Activated CD4-positive, alpha-beta memory T cell treated with anti-CD3 and anti-CD28 coated beads, Interleukin-2, amount 10 ng/mL, durations not matched to agents 7 days and 5 days (primary cell): ENCODE measurements around the gene PRDX6. TPM values are rescaled to one million over a fixed set of nuclear protein-coding genes. Genes with fewer than 3 reads are reported as not detected.
"Not testable (repeated sequence)": the region's sequence is repeated elsewhere in the genome, so short reads cannot be mapped to it uniquely, and the experiment has no call there.

Experiments
- CTCF ChIA-PET: fragments of 350-600 bp; sonication (Branson Sonifier 250); formaldehyde crosslinking; loops from one replicate; lab custom pipeline; 2021; ENCODE audit warnings: antibody characterized with exemption, inconsistent platforms; lab: Charles Lee
- POLR2A ChIA-PET: fragments of 350-600 bp; sonication (Branson Sonifier 250); formaldehyde crosslinking; loops from one replicate; lab custom pipeline; 2021; ENCODE audit warnings: antibody characterized with exemption; lab: Charles Lee
- DNase-seq: peaks from one replicate; pipeline ENCODE4 v3.0.0-alpha.2; 2020
- H3K27ac Mint-ChIP-seq: one replicate; pipeline ENCODE4 v1.8.0; 2021; ENCODE audit warnings: mild to moderate bottlenecking, mixed read lengths
- H3K27me3 Mint-ChIP-seq: one replicate; pipeline ENCODE4 v1.8.0; 2021; ENCODE audit warnings: mixed read lengths
- H3K36me3 Mint-ChIP-seq: one replicate; pipeline ENCODE4 v1.8.0; 2021; ENCODE audit warnings: low read depth, mixed read lengths
- H3K4me1 Mint-ChIP-seq: one replicate; pipeline ENCODE4 v1.8.0; 2021; ENCODE audit warnings: mixed read lengths
- H3K4me3 Mint-ChIP-seq: one replicate; pipeline ENCODE4 v1.8.0; 2021; ENCODE audit warnings: mild to moderate bottlenecking, mixed read lengths
- H3K9me3 Mint-ChIP-seq: one replicate; pipeline ENCODE4 v1.8.0; 2021; ENCODE audit warnings: mixed read lengths
- total RNA-seq, 2 experiments: library from RNA; stranded (reverse); gene quantifications; one replicate each; pipeline ENCODE4 v1.2.3, GENCODE V29; 2021

The PRDX6 gene
- total RNA-seq, 2 experiments from 2014 or later, result 105 to 109 TPM

DNA sequence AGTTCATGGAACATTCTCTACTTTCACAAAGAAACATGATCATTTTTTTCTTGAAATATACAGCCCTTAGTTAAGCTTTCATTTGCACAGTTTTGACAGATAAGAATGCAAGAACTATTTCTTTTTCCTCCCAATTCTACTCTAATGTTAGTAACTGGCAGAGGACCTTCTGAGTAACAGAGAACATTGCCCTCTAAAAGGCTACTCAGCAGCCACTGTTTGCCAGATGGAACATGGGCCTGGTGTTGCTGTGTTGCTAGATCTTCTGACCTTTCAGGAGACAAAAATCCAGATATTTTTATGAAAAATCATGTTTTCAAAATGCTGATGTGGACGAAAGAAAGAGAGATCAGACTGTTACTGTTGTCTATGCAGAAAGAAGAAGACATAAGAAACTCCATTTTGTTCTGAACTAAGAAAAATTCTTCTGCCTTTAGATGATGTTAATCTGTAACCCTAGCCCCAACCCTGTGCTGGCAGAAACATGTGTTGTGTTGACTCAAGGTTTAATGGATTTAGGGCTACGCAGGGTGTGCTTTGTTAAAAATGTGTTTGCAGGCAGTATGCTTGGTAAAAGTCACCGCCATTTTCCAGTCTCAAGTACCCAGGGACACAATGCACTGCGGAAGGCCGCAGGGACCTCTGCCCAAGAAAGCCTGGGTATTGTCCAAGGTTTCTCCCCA, 2.9 kb upstream of the PRDX6 start:
- Mint-ChIP-seq H3K27ac (no peak overlapping the region), H3K4me1 (peaks cover 40% of the 10 kb centered on the region), H3K9me3 (peaks cover 21% of the 10 kb centered on the region), H3K4me3 (no peak overlapping the region), H3K27me3 (no peaks in the 10 kb centered on the region), H3K36me3 (peaks cover 55% of the 10 kb centered on the region)
- POLR2A ChIA-PET, result no interaction called here
- CTCF ChIA-PET, result interaction anchor here (1.6 kb wide), 1 partner anchor 43 kb away, joined by 5 read pairs; no protein-coding TSS in a partner anchor
- DNase-seq, result no peak

DNA sequence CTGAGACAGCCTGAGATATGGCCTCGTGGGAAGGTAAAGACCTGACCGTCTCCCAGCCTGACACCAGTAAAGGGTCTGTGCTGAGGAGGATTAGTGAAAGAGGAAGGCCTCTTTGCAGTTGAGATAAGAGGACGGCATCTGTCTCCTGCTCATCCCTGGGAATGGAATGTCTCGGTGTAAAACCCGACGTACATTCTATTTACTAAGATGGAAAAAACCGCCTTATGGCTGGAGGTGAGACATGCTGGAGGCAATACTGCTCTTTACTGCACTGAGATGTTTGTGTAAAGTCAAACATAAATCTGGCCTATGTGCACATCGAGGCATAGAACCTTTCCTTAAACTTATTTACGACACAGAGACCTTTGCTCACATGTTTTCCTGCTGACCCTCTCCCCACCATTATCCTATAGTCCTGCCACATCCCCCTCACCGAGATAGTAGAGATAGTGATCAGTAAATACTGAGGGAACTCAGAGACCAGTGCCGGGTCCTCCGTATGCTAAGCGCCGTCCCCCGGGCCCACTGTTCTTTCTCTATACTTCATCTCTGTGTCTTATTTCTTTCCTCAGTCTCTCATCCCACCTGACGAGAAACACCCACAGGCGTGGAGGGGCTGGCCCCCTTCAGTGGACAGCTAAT, 2.2 kb upstream of the PRDX6 start:
- H3K9me3 Mint-ChIP-seq, result peaks cover 17% of the 10 kb centered on the region
- peaks cover 59% of the 10 kb centered on the region for H3K36me3 Mint-ChIP-seq
- ChIA-PET CTCF (interaction anchor here (1.1 to 4.7 kb wide), 2 partner anchors 45 to 241 kb away, joined by 3 to 36 read pairs; no protein-coding TSS in a partner anchor), POLR2A (interaction anchor here (3.6 to 4.5 kb wide), 3 partner anchors 45 to 349 kb away, joined by 34 to 35 read pairs (median 34); partner anchors contain the start of genes CENPL, DARS2 and KLHL20)
- H3K4me3 Mint-ChIP-seq, result peak overlapping the region; percentile 56
- H3K4me1 Mint-ChIP-seq, result peaks cover 47% of the 10 kb centered on the region
- H3K27ac Mint-ChIP-seq, result peak overlapping the region; percentile 41
- not testable (repeated sequence) for H3K27me3 Mint-ChIP-seq, DNase-seq

DNA sequence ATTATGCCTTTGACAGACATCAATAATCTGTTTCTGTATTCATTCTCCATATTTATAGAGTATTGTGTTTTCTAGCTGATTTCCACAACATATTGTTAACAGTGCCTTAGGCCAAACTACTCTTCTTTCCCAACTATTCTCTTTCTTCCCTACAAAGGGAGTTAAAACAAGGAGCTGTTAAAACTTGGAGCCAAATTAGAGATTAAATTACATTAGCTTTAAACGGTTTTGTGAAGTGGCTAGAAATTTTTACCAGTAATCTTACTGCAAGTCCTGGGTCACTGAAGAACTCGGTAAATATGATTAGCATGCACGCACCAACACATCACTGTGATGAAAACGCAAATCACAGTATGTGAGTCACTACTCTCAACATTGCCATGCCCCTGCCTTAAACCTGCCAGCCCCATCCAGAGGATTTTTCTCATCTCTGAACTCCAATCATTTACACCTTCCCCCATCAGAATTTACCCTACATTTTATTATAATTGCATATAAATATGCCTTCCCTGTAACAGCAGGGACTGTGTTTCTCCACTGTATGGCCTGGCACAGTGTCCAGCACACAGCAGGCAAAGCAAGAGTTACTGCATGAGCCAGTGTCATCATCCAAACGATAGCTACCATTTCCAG, 1.5 kb upstream of the PRDX6 start:
- peaks cover 59% of the 10 kb centered on the region for H3K36me3 Mint-ChIP-seq
- H3K27ac Mint-ChIP-seq, result peak overlapping the region; percentile 95
- H3K4me1 Mint-ChIP-seq, result peaks cover 51% of the 10 kb centered on the region
- H3K4me3 Mint-ChIP-seq, result peak overlapping the region; percentile 90
- H3K27me3 Mint-ChIP-seq, result no peaks in the 10 kb centered on the region
- ChIA-PET POLR2A (interaction anchor here (1.3 to 4.5 kb wide), 8 partner anchors 21 to 1547 kb away, joined by 4 to 43 read pairs (median 22); partner anchors contain the start of genes CACYBP, CENPL, DARS2 and GAS5), CTCF (interaction anchor here (1.1 to 4.7 kb wide), 2 partner anchors 45 to 240 kb away, joined by 3 to 36 read pairs; no protein-coding TSS in a partner anchor)
- peaks cover 9% of the 10 kb centered on the region for H3K9me3 Mint-ChIP-seq
- no peak for DNase-seq

- ChIA-PET CTCF (interaction anchor here (1.1 to 4.7 kb wide), 2 partner anchors 46 to 239 kb away, joined by 3 to 36 read pairs; no protein-coding TSS in a partner anchor), POLR2A (interaction anchor here (0.7 to 4.5 kb wide), 16 partner anchors 21 to 1547 kb away, joined by 3 to 43 read pairs (median 6); partner anchors contain the start of genes CACYBP, CENPL, DARS2 and GAS5)
- peaks cover 52% of the 10 kb centered on the region for H3K4me1 Mint-ChIP-seq
- peak overlapping the region; percentile 95 for H3K27ac Mint-ChIP-seq
- no peak for DNase-seq
- H3K36me3 Mint-ChIP-seq, result peaks cover 58% of the 10 kb centered on the region
- H3K9me3 Mint-ChIP-seq, result peaks cover 5% of the 10 kb centered on the region
- peak overlapping the region; percentile 90 for H3K4me3 Mint-ChIP-seq
- H3K27me3 Mint-ChIP-seq, result no peaks in the 10 kb centered on the region
These were observed 904 bp upstream of the PRDX6 start for GRCh38 chr1:173476197-173476664.

GRCh38 chr1:173476665-173477285, 360 bp upstream of the PRDX6 start:
- Mint-ChIP-seq H3K36me3 (peaks cover 58% of the 10 kb centered on the region), H3K27ac (peak overlapping the region; percentile 95), H3K4me3 (peak overlapping the region; percentile 91), H3K4me1 (peaks cover 56% of the 10 kb centered on the region), H3K27me3 (no peaks in the 10 kb centered on the region), H3K9me3 (peaks cover 2% of the 10 kb centered on the region)
- peak; percentile 85 for DNase-seq
- ChIA-PET CTCF (interaction anchor here (1.7 to 4.7 kb wide), 2 partner anchors 46 to 239 kb away, joined by 5 to 36 read pairs; partner anchors contain the start of gene KLHL20), POLR2A (interaction anchor here (0.7 to 4.5 kb wide), 18 partner anchors 22 to 1546 kb away, joined by 3 to 43 read pairs (median 5); partner anchors contain the start of genes CACYBP, CENPL, DARS2 and GAS5)

DNA sequence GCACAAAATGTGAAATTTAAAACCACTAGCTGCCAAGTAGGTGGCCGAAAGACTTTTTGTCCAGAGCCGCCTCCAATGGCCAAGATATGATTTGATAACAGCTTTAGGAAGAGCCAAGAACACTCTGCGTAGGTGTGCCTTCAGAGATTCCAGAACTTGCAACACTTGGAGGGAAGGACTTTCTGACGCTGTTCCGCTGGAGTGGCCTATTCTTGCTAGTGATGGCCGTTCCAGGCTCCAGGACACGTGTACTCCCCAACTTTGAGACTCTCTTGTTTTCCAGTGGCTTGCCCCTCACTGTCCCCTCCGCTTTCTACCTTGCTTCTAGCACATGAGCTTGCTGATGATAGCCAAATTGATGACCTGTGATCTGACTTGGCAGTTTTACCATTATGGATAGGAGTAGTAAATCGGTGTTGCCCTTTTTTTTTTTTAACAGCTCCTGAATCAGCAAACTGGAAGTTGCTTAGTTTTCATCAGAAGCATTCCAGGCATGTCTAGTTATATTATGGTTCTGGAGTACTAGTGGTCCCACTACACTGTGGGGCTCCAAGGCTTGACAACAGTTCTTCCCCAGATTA, 1.0 kb downstream of the PRDX6 start:
- no peaks in the 10 kb centered on the region for H3K27me3 Mint-ChIP-seq
- H3K9me3 Mint-ChIP-seq, result no peaks in the 10 kb centered on the region
- CTCF ChIA-PET, result interaction anchor here (0.6 to 4.7 kb wide), 5 partner anchors 18 to 346 kb away, joined by 3 to 36 read pairs (median 4); partner anchors contain the start of genes CENPL, DARS2 and KLHL20
- peak overlapping the region; percentile 91 for H3K4me3 Mint-ChIP-seq
- POLR2A ChIA-PET, result interaction anchor here (0.7 to 4.5 kb wide), 12 partner anchors 10 to 677 kb away, joined by 3 to 43 read pairs (median 6); partner anchors contain the start of genes CENPL, DARS2, GAS5 and KLHL20
- H3K36me3 Mint-ChIP-seq, result peaks cover 63% of the 10 kb centered on the region
- H3K27ac Mint-ChIP-seq, result peak overlapping the region; percentile 86
- no peak for DNase-seq
- peaks cover 66% of the 10 kb centered on the region for H3K4me1 Mint-ChIP-seq

- H3K9me3 Mint-ChIP-seq, result no peaks in the 10 kb centered on the region
- H3K4me3 Mint-ChIP-seq, result no peak overlapping the region
- ChIA-PET CTCF (no interaction called here), POLR2A (interaction anchor here (4.5 kb wide), 1 partner anchor 344 kb away, joined by 34 read pairs; the partner anchor contains the start of genes CENPL and DARS2)
- peaks cover 55% of the 10 kb centered on the region for H3K4me1 Mint-ChIP-seq
- no peak for DNase-seq
- peaks cover 57% of the 10 kb centered on the region for H3K36me3 Mint-ChIP-seq
- H3K27me3 Mint-ChIP-seq, result no peaks in the 10 kb centered on the region
- H3K27ac Mint-ChIP-seq, result no peak overlapping the region
These were observed 2.5 kb downstream of the PRDX6 start for GRCh38 chr1:173479649-173480048.

GRCh38 chr1:173481195-173481772, 4.1 kb downstream of the PRDX6 start:
- no peak for DNase-seq

DNA sequence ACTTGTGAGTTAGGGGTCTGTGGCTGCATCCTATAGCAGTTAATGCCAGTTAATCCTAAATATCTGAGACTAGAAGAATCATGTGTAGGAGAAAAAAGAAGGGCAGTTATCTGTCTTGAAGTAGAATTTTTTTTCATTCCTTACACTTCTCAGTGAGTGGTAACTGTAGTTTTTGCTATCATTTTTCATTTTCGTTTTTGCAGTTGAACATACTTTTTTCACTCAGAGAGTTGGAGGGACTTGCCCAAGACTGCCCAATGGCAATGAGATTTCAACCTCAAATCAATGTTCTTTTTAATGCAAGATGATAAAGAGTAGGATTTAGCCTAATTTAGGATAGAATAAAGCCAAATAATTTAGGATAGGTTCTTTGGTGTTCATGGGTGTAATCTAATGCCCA, 5.5 kb downstream of the PRDX6 start:
- Mint-ChIP-seq H3K9me3 (no peaks in the 10 kb centered on the region), H3K27me3 (no peaks in the 10 kb centered on the region), H3K4me1 (peaks cover 40% of the 10 kb centered on the region), H3K27ac (no peak overlapping the region), H3K4me3 (no peak overlapping the region), H3K36me3 (peaks cover 80% of the 10 kb centered on the region)
- POLR2A ChIA-PET, result interaction anchor here (0.9 kb wide), 1 partner anchor 233 kb away, joined by 4 read pairs; the partner anchor contains the start of gene KLHL20
- CTCF ChIA-PET, result no interaction called here
- no peak for DNase-seq

More at GRCh38 chr1:173481195-173481772, 4.1 kb downstream of the PRDX6 start:
- Mint-ChIP-seq H3K27me3 (no peaks in the 10 kb centered on the region), H3K27ac (no peak overlapping the region), H3K4me1 (peaks cover 40% of the 10 kb centered on the region), H3K9me3 (no peaks in the 10 kb centered on the region), H3K36me3 (peaks cover 68% of the 10 kb centered on the region), H3K4me3 (no peak overlapping the region)
- POLR2A ChIA-PET, result no interaction called here
- CTCF ChIA-PET, result no interaction called here

- Mint-ChIP-seq H3K9me3 (no peaks in the 10 kb centered on the region), H3K27ac (no peak overlapping the region), H3K4me1 (peaks cover 25% of the 10 kb centered on the region), H3K27me3 (no peaks in the 10 kb centered on the region), H3K36me3 (peaks cover 86% of the 10 kb centered on the region), H3K4me3 (no peak overlapping the region)
- no peak for DNase-seq
- CTCF ChIA-PET, result no interaction called here
- POLR2A ChIA-PET, result no interaction called here
These were observed 7.1 kb downstream of the PRDX6 start for GRCh38 chr1:173484276-173484675.

GRCh38 chr1:173485401-173485800, 8.3 kb downstream of the PRDX6 start:
- H3K4me3 Mint-ChIP-seq, result no peak overlapping the region
- H3K9me3 Mint-ChIP-seq, result no peaks in the 10 kb centered on the region
- DNase-seq, result no peak
- ChIA-PET CTCF (no interaction called here), POLR2A (no interaction called here)
- H3K27ac Mint-ChIP-seq, result no peak overlapping the region
- H3K36me3 Mint-ChIP-seq, result peaks cover 76% of the 10 kb centered on the region
- peaks cover 15% of the 10 kb centered on the region for H3K4me1 Mint-ChIP-seq
- no peaks in the 10 kb centered on the region for H3K27me3 Mint-ChIP-seq
